Measurements from ENCODE around the gene ADGRG1. TPM values are rescaled to one million over a fixed set of nuclear protein-coding genes. Genes with fewer than 3 reads are reported as not detected.
A peak's percentile ranks its signal among the peaks of the same experiment; 100 is the strongest.

Gene ADGRG1
- total RNA-seq, 2 experiments from 2014 or later = not detected

DNA sequence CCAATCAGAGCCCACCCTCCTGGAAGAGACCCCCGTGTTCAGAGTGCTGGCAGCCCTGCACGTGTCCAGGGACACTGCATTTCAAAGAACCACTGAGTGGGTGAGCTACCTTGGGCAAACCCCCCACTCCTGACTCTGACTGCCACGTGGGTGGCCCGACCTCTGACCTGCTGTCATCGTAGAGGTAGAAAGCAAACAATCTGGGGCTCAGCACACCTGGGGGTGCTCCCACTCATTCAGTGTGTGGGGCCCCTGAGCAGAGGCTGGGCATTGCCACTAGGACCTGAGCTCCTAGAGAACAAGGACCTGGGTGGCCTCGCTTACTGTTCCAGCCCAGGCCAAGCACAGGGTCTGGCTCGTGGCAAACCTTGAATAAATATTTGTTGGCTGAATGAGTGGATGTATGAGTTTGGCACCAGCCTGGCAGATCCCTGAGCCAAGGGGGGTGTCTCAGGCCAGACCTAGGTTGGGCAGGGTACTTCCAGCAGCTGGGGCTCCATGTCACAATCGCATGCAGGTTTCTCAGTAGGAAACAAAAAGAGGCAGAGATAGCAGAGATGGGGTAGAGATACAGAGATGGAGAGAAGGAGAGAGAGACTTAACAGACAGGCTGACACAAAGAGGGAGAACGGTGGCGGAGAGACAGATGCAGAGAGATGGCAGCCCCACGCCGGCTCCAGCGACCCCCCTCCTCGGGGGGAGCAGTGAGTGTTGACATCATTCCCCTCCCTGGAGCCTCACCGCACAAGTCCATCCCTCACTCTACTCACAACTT, 60.7 kb downstream of the ADGRG1 start:
- ChIA-PET POLR2A (interaction anchor here (1.2 to 1.4 kb wide), 2 partner anchors 10 to 105 kb away, joined by 3 read pairs; no protein-coding TSS in a partner anchor), CTCF (ENCODE audit: unreplicated experiment) (interaction anchor here (0.7 kb wide), 1 partner anchor 68 kb away, joined by 3 read pairs; no protein-coding TSS in a partner anchor)
- intact Hi-C loops (cut with micrococcal nuclease; ENCODE audit: unreplicated experiment) = no loop called here
- Histone ChIP-seq H3K9me2 (ENCODE audit: insufficient read depth, low read length) (no peaks in the 10 kb centered on the region), H3K36me3 (ENCODE audit: insufficient read depth, low read length) (no peaks in the 10 kb centered on the region), H3K27ac (ENCODE audit: low read depth, low read length, poor library complexity, severe bottlenecking) (no peak overlapping the region), H3K9me3 (ENCODE audit: low read length) (no peaks in the 10 kb centered on the region), H3K79me2 (ENCODE audit: insufficient read depth, low read depth, low read length) (no peaks in the 10 kb centered on the region), H2AFZ (ENCODE audit: low read length) (no peak overlapping the region), H3K4me2 (ENCODE audit: low read length) (0 out of 2 replicates have a peak overlapping the region, but pooled peaks have one; percentile 5), H4K20me1 (ENCODE audit: insufficient read depth, low read length) (no peaks in the 10 kb centered on the region), H3K4me3 (ENCODE audit: low read depth, low read length, poor library complexity, severe bottlenecking) (no peak overlapping the region), H3K4me1 (ENCODE audit: insufficient read depth, low read length, poor library complexity, severe bottlenecking) (peaks cover 11% of the 10 kb centered on the region)
- no TSS peak for BruUV-seq (replicated peaks)
- TF ChIP-seq, protein P1, sequence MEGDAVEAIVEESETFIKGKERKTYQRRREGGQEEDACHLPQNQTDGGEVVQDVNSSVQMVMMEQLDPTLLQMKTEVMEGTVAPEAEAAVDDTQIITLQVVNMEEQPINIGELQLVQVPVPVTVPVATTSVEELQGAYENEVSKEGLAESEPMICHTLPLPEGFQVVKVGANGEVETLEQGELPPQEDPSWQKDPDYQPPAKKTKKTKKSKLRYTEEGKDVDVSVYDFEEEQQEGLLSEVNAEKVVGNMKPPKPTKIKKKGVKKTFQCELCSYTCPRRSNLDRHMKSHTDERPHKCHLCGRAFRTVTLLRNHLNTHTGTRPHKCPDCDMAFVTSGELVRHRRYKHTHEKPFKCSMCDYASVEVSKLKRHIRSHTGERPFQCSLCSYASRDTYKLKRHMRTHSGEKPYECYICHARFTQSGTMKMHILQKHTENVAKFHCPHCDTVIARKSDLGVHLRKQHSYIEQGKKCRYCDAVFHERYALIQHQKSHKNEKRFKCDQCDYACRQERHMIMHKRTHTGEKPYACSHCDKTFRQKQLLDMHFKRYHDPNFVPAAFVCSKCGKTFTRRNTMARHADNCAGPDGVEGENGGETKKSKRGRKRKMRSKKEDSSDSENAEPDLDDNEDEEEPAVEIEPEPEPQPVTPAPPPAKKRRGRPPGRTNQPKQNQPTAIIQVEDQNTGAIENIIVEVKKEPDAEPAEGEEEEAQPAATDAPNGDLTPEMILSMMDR (conservative IDR thresholded peaks at IDR 0.05; ENCODE audit: low read length) = no peak
- TF ChIP-seq EZH2phosphoT487 (IDR thresholded peaks at IDR 0.05; ENCODE audit: borderline replicate concordance, low read depth, low read length) = no peak
- no peak for DNase-seq (ENCODE audit: low spot score)

DNA sequence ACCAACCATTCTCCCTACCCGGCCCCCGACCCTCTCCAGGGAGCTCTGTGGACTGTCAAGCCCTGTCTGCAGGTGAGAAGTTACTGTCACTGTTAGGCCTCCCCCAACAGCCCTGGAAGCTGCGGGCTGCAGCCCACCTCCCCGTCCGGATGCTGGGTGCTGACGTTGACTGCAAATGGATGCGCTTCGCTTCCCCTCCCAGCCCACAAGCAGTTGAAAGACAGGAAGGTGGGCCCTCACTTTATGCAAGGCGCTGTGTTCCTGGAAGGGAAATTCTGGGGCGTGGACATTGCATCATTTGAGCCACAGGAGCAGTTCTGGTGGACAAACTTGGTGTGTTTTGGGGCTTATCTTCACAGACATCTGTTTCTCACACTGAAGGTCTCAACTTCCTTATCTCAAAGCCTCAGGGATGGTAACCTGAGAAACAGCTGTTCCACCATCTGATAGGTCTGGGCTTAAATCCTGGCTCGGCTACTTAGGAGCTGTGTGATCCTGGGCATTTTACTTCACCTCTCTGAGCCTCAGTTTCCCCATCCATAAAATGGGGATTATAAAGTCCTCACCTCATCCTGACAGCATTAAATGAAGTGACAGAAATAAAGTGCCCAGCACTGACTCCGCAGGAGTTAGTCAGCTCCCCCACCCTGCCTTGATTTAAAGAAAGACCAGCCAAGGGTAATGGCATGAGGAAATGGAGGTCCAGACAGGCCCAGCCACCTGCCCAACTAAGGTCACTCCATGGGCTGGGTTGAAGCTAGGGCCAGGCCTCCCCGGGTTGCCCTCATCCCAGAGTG, 61.5 kb downstream of the ADGRG1 start:
- no TSS peak for BruUV-seq (replicated peaks)
- peaks cover 16% of the 10 kb centered on the region for H3K4me1 ChIP-seq (ENCODE audit: insufficient read depth, low read length, poor library complexity, severe bottlenecking)
- no peaks in the 10 kb centered on the region for H4K20me1 ChIP-seq (ENCODE audit: insufficient read depth, low read length)
- 0 out of 2 replicates have a peak overlapping the region, but pooled peaks have one; percentile 5 for H3K4me2 ChIP-seq (ENCODE audit: low read length)
- no peaks in the 10 kb centered on the region for H3K79me2 ChIP-seq (ENCODE audit: insufficient read depth, low read depth, low read length)
- ChIA-PET POLR2A (interaction anchor here (0.6 to 1.4 kb wide), 3 partner anchors 9 to 137 kb away, joined by 3 read pairs; no protein-coding TSS in a partner anchor), CTCF (ENCODE audit: unreplicated experiment) (interaction anchor here (0.7 to 1.0 kb wide), 2 partner anchors 9 to 69 kb away, joined by 3 read pairs; no protein-coding TSS in a partner anchor)
- H3K27ac ChIP-seq (ENCODE audit: low read depth, low read length, poor library complexity, severe bottlenecking) = no peak overlapping the region
- DNase-seq (ENCODE audit: low spot score) = peak; percentile 62
- no peaks in the 10 kb centered on the region for H3K36me3 ChIP-seq (ENCODE audit: insufficient read depth, low read length)
- H3K9me2 ChIP-seq (ENCODE audit: insufficient read depth, low read length) = no peaks in the 10 kb centered on the region
- no peak overlapping the region for H2AFZ ChIP-seq (ENCODE audit: low read length)
- intact Hi-C loops (cut with micrococcal nuclease; ENCODE audit: unreplicated experiment) = no loop called here
- H3K9me3 ChIP-seq (ENCODE audit: low read length) = no peaks in the 10 kb centered on the region
- no peak overlapping the region for H3K4me3 ChIP-seq (ENCODE audit: low read depth, low read length, poor library complexity, severe bottlenecking)
- no peak for TF ChIP-seq EZH2phosphoT487 (IDR thresholded peaks at IDR 0.05; ENCODE audit: borderline replicate concordance, low read depth, low read length)
- TF ChIP-seq, protein P1 (conservative IDR thresholded peaks at IDR 0.05; ENCODE audit: low read length) = no peak

Measured in OCI-LY7 (cell line).